ENCODE measurements around the gene CCN5.

The CCN5 gene

GRCh38 chr20:44717986-44718385, 2.8 kb downstream of the CCN5 start:
- DNase-seq (ENCODE audit: low read depth): no peak
- TF ChIP-seq CTCF (conservative IDR thresholded peaks at IDR 0.05; ENCODE audit: low read depth, low read length): peak; percentile 48
- H3K4me3 ChIP-seq (ENCODE audit: low read length): no peak overlapping the region

- no peak overlapping the region for H3K4me3 ChIP-seq (ENCODE audit: low read length)
- DNase-seq (ENCODE audit: low read depth): no peak
- TF ChIP-seq CTCF (conservative IDR thresholded peaks at IDR 0.05; ENCODE audit: low read depth, low read length): no peak
These were observed 4.7 kb downstream of the CCN5 start for GRCh38 chr20:44719841-44720240.

- peak; percentile 85 for DNase-seq (ENCODE audit: low read depth)
- no peak overlapping the region for H3K4me3 ChIP-seq (ENCODE audit: low read length)
- TF ChIP-seq CTCF (conservative IDR thresholded peaks at IDR 0.05; ENCODE audit: low read depth, low read length): no peak
These were observed 5.4 kb downstream of the CCN5 start for GRCh38 chr20:44720621-44720996.

- TF ChIP-seq CTCF (conservative IDR thresholded peaks at IDR 0.05; ENCODE audit: low read depth, low read length): no peak
- DNase-seq (ENCODE audit: low read depth): peak; percentile 72
- no peak overlapping the region for H3K4me3 ChIP-seq (ENCODE audit: low read length)
These were observed 6.0 kb downstream of the CCN5 start for GRCh38 chr20:44720997-44721784.

- TF ChIP-seq CTCF (conservative IDR thresholded peaks at IDR 0.05; ENCODE audit: low read depth, low read length): no peak
- no peak overlapping the region for H3K4me3 ChIP-seq (ENCODE audit: low read length)
- no peak for DNase-seq (ENCODE audit: low read depth)
These were observed 6.6 kb downstream of the CCN5 start for GRCh38 chr20:44721785-44722054.

GRCh38 chr20:44722990-44723389, 7.8 kb downstream of the CCN5 start:
- no peak for DNase-seq (ENCODE audit: low read depth)
- TF ChIP-seq CTCF (conservative IDR thresholded peaks at IDR 0.05; ENCODE audit: low read depth, low read length): no peak
- no peak overlapping the region for H3K4me3 ChIP-seq (ENCODE audit: low read length)

- no peak for TF ChIP-seq CTCF (conservative IDR thresholded peaks at IDR 0.05; ENCODE audit: low read depth, low read length)
- H3K4me3 ChIP-seq (ENCODE audit: low read length): no peak overlapping the region
- no peak for DNase-seq (ENCODE audit: low read depth)
These were observed 8.2 kb downstream of the CCN5 start for GRCh38 chr20:44723391-44723790.
